LNCaP clone FGC (cell line): ENCODE measurements around the gene MYH9.
"Not testable (repeated sequence)": the region's sequence is repeated elsewhere in the genome, so short reads cannot be mapped to it uniquely, and the experiment has no call there.

Experiments
- DNase-seq: peaks from one replicate; pipeline ENCODE4 v3.0.0-alpha.2; 2011; ENCODE audit warnings: low read depth
- H3K4me3 ChIP-seq: 2 replicates; pipeline ENCODE4 v1.5.1; 2011; ENCODE audit warnings: mild to moderate bottlenecking, low read depth, low read length, control low read depth
- TF ChIP-seq, protein P1 (sequence below): IDR thresholded peaks from 2 replicates; pipeline ENCODE4 v1.5.1; 2012; ENCODE audit warnings: mild to moderate bottlenecking; ENCODE audit not compliant: control insufficient read depth, insufficient read depth; ENCODE audit errors: extremely low read depth

MYH9 gene

DNA sequence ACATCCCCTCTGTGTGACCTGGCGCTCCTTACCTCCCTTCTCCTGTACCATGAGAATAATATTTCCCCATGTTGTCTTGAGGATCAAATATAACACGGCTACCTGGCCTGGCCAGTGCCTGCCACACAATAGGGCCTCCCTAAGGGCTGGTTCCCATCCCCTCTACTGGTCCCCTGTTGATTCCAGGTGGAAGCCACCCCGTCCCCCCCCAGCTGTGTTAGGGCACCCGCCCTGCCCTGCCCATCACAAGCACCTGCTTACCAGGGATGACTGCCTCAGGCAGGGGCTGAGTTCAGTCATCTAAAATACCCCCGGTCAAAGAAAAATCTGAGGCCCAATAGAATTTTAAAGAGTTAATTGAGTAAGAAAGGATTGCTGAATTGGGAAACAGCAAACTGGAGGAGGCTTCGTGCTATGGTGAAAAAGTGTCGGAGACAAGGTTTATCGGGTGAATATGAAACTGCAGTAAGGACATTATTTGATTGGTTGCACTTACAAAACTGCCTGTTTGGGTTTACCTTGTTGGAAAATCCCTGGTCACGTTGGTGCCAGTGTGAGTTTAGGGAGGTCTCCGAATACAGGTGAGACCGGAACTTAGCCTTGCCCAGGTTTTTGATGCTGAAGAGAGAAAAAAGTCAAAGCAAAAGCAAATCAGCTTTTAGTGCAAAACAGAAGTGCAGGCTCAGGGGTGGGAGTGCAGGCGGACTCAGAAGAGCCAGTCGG lies 129.7 kb downstream of the MYH9 start:
- DNase-seq: no peak
- H3K4me3 ChIP-seq: no peak overlapping the region
- TF ChIP-seq, protein P1, sequence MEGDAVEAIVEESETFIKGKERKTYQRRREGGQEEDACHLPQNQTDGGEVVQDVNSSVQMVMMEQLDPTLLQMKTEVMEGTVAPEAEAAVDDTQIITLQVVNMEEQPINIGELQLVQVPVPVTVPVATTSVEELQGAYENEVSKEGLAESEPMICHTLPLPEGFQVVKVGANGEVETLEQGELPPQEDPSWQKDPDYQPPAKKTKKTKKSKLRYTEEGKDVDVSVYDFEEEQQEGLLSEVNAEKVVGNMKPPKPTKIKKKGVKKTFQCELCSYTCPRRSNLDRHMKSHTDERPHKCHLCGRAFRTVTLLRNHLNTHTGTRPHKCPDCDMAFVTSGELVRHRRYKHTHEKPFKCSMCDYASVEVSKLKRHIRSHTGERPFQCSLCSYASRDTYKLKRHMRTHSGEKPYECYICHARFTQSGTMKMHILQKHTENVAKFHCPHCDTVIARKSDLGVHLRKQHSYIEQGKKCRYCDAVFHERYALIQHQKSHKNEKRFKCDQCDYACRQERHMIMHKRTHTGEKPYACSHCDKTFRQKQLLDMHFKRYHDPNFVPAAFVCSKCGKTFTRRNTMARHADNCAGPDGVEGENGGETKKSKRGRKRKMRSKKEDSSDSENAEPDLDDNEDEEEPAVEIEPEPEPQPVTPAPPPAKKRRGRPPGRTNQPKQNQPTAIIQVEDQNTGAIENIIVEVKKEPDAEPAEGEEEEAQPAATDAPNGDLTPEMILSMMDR: no peak

DNA sequence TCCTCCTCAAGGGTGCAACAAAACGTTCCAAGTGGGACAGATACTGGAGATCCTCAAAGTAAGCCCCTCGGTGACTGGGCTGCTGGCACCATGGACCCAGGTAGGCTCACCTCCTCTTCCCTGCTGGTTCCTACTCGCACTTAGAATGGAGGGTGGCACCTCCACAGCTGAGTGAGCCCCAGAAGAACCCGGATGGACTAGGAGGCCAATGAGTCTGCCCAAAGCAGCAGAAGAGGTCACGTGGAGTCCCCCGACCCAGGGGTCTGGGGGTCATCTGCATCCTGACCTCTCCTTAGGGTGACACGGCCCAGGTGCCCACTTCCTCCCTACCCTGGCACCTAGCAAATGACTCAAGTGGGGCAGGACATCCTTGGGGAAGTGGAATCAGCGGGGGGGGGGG lies 130.5 kb downstream of the MYH9 start:
- H3K4me3 ChIP-seq: no peak overlapping the region
- DNase-seq: no peak
- TF ChIP-seq, protein P1: no peak

DNA sequence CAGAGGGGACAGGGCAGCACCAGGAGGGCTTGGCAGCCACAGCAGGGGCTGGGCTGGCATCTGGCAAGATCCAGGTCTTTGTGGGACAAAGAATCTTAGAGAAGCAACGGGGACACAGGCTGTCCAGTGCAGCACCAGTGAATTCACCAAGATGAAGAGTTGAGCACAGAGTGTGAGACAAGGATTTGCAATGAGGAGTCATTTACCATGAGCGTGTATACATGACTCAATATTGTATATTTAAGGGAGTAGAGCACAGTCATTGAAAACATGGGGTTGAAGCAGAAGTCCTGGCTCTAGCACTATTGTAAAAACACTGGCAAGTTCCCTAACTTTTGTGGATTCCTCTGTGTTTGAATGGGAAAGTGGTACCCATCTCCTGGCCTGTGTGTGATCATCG lies 131.3 kb downstream of the MYH9 start:
- no peak overlapping the region for H3K4me3 ChIP-seq
- TF ChIP-seq, protein P1: no peak
- DNase-seq: no peak

DNA sequence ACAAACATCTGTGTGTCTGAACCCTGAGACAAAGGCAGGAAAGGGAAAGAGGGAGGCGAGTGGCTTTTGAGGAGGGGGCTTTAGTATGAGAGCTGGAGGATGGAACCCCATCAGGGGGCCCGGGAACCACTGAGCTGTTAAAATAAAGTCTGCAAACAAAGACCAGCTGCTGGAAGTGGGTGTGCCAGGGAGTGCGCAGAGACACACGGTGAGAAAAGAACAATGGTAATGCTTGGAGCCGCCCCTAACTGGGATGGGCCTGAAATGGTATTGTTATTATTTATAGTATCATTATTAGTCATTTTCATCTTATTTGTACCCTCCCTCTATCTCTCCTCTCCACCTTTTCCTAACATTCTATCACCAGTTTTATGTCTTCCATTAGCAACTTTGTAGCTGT lies 132.2 kb downstream of the MYH9 start:
- not testable (repeated sequence) for H3K4me3 ChIP-seq, DNase-seq

DNA sequence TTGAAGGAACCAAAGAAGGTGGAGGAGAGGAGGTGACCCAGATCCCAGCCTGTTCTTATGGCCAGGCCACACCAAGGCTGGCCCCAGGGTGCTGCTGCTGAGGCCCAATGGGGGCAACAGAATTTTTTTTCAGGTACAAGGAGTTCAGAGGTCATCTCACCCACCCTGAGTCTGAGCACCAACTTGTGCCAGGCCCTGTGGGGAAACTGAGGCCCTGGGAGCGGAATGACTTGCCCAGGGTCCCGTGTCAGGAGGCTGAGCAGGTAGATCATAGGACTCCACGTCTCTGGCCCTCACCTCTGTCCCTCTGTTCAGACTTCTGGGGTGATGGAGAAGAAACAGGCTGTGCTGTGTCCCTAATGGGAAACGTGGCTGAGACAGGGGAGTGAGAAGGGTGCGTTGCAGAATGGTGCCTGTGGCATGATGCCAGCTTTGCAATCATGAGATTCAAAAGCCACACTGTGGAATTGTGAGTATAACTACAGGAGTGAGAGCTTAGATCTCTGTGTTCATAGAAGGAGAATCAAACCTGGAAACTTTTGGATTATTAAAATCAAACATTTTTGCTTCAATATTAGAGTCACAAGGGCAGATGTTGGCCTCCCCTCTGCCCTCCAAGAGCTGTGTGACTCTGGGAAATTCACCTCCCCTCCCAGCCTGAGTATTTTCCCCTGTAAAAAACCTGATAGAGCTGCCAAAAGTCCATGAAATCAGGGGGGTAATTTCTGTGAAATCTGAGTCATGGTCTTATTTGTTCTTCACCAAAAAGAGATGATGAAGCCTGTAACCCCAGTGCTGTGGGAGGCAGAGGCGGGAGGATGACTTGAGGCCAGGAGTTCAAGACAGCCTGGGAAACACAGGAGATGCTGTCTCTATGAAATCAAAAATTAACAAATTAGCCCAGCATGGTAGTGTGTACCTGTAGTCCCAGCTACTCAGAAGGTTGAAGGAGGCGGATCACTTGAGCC lies 134.0 kb downstream of the MYH9 start:
- TF ChIP-seq, protein P1: no peak
- DNase-seq: no peak
- no peak overlapping the region for H3K4me3 ChIP-seq

DNA sequence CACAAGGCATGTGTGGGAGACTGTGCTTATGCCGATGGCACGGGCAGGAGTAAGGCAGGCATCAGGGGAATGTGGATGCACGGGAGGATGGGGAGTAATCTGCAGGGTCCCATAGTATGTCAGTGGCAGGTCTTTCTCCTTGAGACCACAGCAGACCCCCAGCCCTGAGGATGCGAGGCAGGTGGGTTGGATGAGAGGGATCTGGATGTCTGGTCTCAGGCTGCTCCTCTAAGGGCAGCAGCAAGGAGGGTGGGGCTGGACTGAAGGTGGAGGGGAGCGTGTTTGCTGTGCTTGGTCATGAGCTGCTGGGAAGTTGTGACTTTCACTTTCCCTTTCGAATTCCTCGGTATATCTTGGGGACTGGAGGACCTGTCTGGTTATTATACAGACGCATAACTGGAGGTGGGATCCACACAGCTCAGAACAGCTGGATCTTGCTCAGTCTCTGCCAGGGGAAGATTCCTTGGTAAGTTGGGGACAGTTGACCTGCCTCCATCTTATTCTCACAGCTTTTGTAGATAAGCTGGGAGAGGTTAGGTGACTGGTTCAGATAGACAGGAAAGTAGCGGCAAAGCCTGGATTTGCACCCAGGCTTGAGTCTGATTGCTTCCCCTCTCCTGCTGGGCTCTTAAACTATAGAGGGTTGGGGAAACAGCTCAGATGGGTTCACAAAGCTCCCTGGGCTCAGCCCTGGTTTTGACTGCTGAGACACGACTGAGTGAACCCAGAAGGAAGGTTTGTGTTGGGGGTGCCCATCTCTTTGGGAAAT lies 134.8 kb downstream of the MYH9 start, which contains the start of gene APOL1:
Gene APOL1, plus strand, starts transcription at position 380 of the 769 bp plus-strand sequence. CDS start 1,823 bp downstream, outside the sequence.
- DNase-seq: no peak
- no peak within 1 kb of the TSS for H3K4me3 ChIP-seq
- TF ChIP-seq, protein P1: no peak

DNA sequence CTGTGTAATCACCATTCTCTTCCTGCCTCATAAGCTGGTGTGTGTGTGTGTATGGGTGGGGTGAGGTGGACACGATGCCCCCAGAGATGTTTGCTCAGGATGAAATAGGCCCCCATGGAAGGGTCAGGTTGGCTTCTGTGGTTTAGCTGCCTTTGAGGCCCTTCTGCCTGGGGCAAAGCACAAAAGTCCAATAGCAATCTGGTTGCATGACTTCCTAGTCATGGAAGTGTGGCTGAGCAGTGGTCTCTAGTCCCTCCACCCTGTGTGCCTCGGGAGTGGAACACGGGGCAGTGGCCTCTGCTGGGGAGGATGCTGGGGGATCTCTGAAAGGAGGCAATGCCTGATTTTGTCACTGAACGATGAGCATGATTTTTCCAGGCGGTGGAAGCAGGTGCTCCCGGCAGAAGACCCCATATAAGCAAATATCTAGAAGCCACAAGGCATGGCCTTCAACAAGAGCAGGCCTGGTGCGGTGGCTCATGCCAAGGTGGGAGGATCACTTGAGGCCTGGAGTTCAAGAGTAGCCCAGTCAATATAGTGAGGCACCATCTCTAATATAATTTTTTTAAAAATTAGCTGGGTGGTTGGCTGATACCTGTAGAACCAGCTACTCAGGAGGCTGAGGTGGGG lies 135.7 kb downstream of the MYH9 start:
- DNase-seq, H3K4me3 ChIP-seq: not testable (repeated sequence)

DNA sequence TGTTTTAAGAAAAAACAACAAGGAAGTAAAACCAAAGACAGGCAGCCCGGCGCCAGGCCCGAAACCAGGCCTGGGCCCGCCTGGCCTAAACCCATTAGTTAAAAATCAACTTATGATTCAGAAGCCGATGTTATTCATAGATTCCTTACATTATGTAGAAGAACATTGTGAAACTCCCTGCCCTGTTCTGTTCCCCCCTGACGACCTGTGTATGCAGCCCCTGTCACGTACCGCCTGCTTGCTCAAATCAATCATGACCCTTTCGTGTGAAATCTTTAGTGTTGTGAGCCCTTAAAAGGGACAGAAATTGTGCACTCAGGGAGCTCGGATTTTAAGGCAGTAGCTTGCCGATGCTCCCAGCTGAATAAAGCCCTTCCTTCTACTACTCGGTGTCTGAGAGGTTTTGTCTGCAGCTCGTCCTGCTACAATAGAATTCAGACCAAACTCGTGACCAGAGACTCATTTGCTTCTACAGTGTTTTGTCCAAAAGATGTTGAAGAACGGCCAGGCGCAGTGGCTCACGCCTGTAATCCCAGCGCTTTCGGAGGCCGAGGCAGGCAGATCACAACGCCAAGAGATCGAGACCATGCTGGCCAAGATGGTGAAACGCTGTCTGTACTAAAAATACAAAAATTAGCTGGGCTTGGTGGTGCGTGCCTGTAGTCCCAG lies 137.3 kb downstream of the MYH9 start:
- not testable (repeated sequence) for DNase-seq, H3K4me3 ChIP-seq
